Hepatocyte (in vitro differentiated cells): ENCODE measurements around the gene CAMKMT. TPM values are rescaled to one million over a fixed set of nuclear protein-coding genes. Genes with fewer than 3 reads are reported as not detected.

Experiments used
- DNase-seq: peaks from one replicate; pipeline ENCODE4 v3.0.0-alpha.2; 2016; ENCODE audit warnings: low spot score
- H2AFZ ChIP-seq: fragments of 200-600 bp; sonication (generic); 2 replicates; pipeline ENCODE4 v1.6.0; 2016; ENCODE audit warnings: antibody characterized with exemption, mild to moderate bottlenecking
- H3K27ac ChIP-seq: fragments of 200-600 bp; sonication (generic); 2 replicates; pipeline ENCODE4 v1.5.1; 2016; ENCODE audit warnings: mild to moderate bottlenecking
- H3K27me3 ChIP-seq: fragments of 200-600 bp; sonication (generic); 2 replicates; pipeline ENCODE4 v1.6.1; 2016
- H3K36me3 ChIP-seq: fragments of 200-600 bp; sonication (generic); replicated peaks from 2 replicates; pipeline ENCODE4 v1.5.1; 2016; ENCODE audit warnings: low read depth; ENCODE audit not compliant: insufficient read depth
- H3K4me1 ChIP-seq: fragments of 200-600 bp; sonication (generic); 2 replicates; pipeline ENCODE4 v1.5.1; 2016; ENCODE audit warnings: mild to moderate bottlenecking, moderate library complexity; ENCODE audit not compliant: insufficient read depth
- H3K4me2 ChIP-seq: fragments of 200-600 bp; sonication (generic); 2 replicates; pipeline ENCODE4 v1.6.0; 2016
- H3K4me3 ChIP-seq: fragments of 200-600 bp; sonication (generic); 2 replicates; pipeline ENCODE4 v1.5.1; 2016; ENCODE audit warnings: mild to moderate bottlenecking
- H3K79me2 ChIP-seq: fragments of 200-600 bp; sonication (generic); 2 replicates; pipeline ENCODE4 v1.6.0; 2017; ENCODE audit warnings: mild to moderate bottlenecking
- H3K9me2 ChIP-seq: fragments of 200-600 bp; sonication (generic); replicated peaks from 2 replicates; pipeline ENCODE4 v1.6.0; 2017; ENCODE audit warnings: mild to moderate bottlenecking; ENCODE audit not compliant: insufficient read depth
- H3K9me3 ChIP-seq: fragments of 200-600 bp; sonication (generic); 2 replicates; pipeline ENCODE4 v1.5.1; 2016; ENCODE audit warnings: low read depth, mild to moderate bottlenecking
- H4K20me1 ChIP-seq: fragments of 200-600 bp; sonication (generic); 2 replicates; pipeline ENCODE4 v1.6.0; 2016; ENCODE audit warnings: mild to moderate bottlenecking; ENCODE audit not compliant: insufficient read depth, poor library complexity, severe bottlenecking
- CTCF ChIP-seq: fragments of 200-600 bp; sonication (generic); IDR thresholded peaks from 2 replicates; pipeline ENCODE4 v1.5.1; 2016; ENCODE audit warnings: antibody characterized with exemption, mild to moderate bottlenecking; ENCODE audit not compliant: poor library complexity
- EZH2 ChIP-seq: fragments of 200-600 bp; sonication (generic); IDR thresholded peaks from 2 replicates; pipeline ENCODE4 v1.6.1; 2016; ENCODE audit warnings: antibody characterized with exemption, mild to moderate bottlenecking, borderline replicate concordance
- EZH2phosphoT487 ChIP-seq: fragments of 200-600 bp; sonication (generic); IDR thresholded peaks from one replicate; pipeline ENCODE4 v1.6.1; 2018; ENCODE audit warnings: antibody characterized with exemption, mild to moderate bottlenecking, low read depth, moderate library complexity; ENCODE audit not compliant: unreplicated experiment, severe bottlenecking
- WGBS: methylation state at CpG from one replicate; pipeline ENCODE4 v1.1.6; 2016; ENCODE audit warnings: low lambda C conversion rate; ENCODE audit errors: missing lambda C conversion rate; 5-methylcytosine and 5-hydroxymethylcytosine counted together
- polyA plus RNA-seq: library from polyadenylated mRNA; unstranded; fragments of >200 nt; fragmentation: Nextera tagmentation; extraction: Ambion mirVana; gene quantifications from 2 replicates; pipeline ENCODE4 v1.2.1, GENCODE V29; 2016
- total RNA-seq: library from RNA; depleted of rRNA; stranded (reverse); fragments of >200 nt; gene quantifications from 2 replicates; pipeline ENCODE4 v1.2.3, GENCODE V29; 2014

Gene CAMKMT
- total and polyA plus RNA-seq, 2 experiments from 2014 or later, result 10.3 to 12.7 TPM

- Histone ChIP-seq H3K4me3 (no peak overlapping the region), H2AFZ (no peak overlapping the region), H3K9me3 (no peaks in the 10 kb centered on the region), H3K36me3 (no peaks in the 10 kb centered on the region), H3K79me2 (no peaks in the 10 kb centered on the region), H3K4me2 (no peak overlapping the region), H4K20me1 (no peaks in the 10 kb centered on the region), H3K4me1 (no peaks in the 10 kb centered on the region), H3K9me2 (no peaks in the 10 kb centered on the region), H3K27ac (no peak overlapping the region), H3K27me3 (no peaks in the 10 kb centered on the region)
- WGBS, result 78% methylated on average over 3 of the region's 3 CpGs
- no peak for DNase-seq
- no peak for TF ChIP-seq EZH2
- TF ChIP-seq EZH2phosphoT487, result no peak
- TF ChIP-seq CTCF, result no peak
These were observed 392.0 kb downstream of the CAMKMT start for GRCh38 chr2:44753552-44754285.

DNA sequence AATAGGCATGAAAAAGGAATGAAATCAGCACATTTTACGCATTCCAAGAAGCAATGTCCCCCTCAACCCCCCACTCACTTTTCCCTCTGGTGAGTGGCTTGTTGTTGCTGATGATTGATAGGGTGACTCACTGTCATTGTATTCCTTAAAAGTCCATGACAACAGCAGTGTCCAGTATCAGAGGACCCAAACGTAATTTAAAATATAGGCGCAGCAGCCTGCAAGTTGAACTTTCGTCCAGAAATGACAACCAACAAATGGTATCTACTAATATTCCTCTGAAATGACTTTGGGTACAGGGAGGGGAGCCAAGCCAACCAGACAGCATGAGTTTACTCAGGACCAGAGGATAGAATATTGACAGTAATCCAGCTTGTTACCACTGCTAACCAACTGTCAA, 396.8 kb downstream of the CAMKMT start:
- H3K4me3 ChIP-seq, result no peak overlapping the region
- peaks cover 10% of the 10 kb centered on the region for H3K27me3 ChIP-seq
- no peak overlapping the region for H3K4me2 ChIP-seq
- H3K36me3 ChIP-seq, result no peaks in the 10 kb centered on the region
- H4K20me1 ChIP-seq, result no peaks in the 10 kb centered on the region
- H3K4me1 ChIP-seq, result no peaks in the 10 kb centered on the region
- no peak for DNase-seq
- H3K9me2 ChIP-seq, result no peaks in the 10 kb centered on the region
- 80% methylated on average over 4 of the region's 4 CpGs for WGBS
- H3K27ac ChIP-seq, result no peak overlapping the region
- TF ChIP-seq EZH2 (no peak), CTCF (no peak), EZH2phosphoT487 (no peak)
- H2AFZ ChIP-seq, result no peak overlapping the region
- H3K9me3 ChIP-seq, result no peaks in the 10 kb centered on the region
- H3K79me2 ChIP-seq, result no peaks in the 10 kb centered on the region

DNA sequence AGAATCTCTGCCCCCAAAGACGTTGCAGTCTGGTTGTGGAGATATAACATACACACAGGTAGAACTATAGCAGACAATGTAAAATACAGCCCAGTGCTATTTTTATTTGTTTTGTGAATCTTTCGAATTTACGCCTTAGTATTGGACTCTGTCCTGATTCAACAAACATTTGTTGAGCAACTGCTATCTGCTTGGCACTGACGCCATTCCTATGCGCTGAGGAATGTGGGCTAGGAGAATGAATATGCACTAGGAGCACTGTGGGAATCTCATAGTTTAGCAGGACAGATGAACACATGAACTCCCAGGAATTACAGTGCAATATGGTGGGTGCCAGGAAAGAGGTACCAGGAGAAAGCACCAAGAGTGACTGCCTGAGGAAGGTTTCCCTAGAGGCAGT, 398.1 kb downstream of the CAMKMT start:
- Histone ChIP-seq H2AFZ (no peak overlapping the region), H3K4me3 (no peak overlapping the region), H3K4me2 (no peak overlapping the region), H3K9me3 (no peaks in the 10 kb centered on the region), H3K4me1 (no peaks in the 10 kb centered on the region), H3K27ac (no peak overlapping the region), H3K9me2 (no peaks in the 10 kb centered on the region), H3K36me3 (no peaks in the 10 kb centered on the region), H3K79me2 (no peaks in the 10 kb centered on the region), H4K20me1 (no peaks in the 10 kb centered on the region), H3K27me3 (peaks cover 13% of the 10 kb centered on the region)
- no peak for TF ChIP-seq CTCF
- no peak for TF ChIP-seq EZH2
- no peak for TF ChIP-seq EZH2phosphoT487
- DNase-seq, result no peak
- 93% methylated on average over 5 of the region's 5 CpGs for WGBS
